B cell (primary cell): Measurements from ENCODE around the gene EGFR. TPM values are rescaled to one million over a fixed set of nuclear protein-coding genes. Genes with fewer than 3 reads are reported as not detected.
"Not testable (repeated sequence)": the region's sequence is repeated elsewhere in the genome, so short reads cannot be mapped to it uniquely, and the experiment has no call there.

Experiments
- ATAC-seq: fragments of 200-7000 bp; cut with Tn5 transposase; one replicate; pipeline ENCODE4 v1.10.0; 2021; ENCODE audit warnings: low read depth, mild to moderate bottlenecking, moderate number of reproducible peaks, moderate library complexity
- CTCF ChIA-PET: fragments of 350-600 bp; sonication (Branson Sonifier 250); formaldehyde crosslinking; loops from one replicate; lab custom pipeline; 2021; ENCODE audit warnings: antibody characterized with exemption, inconsistent platforms; lab: Charles Lee
- POLR2A ChIA-PET: fragments of 350-600 bp; sonication (Branson Sonifier 250); formaldehyde crosslinking; loops from one replicate; lab custom pipeline; 2021; ENCODE audit warnings: antibody characterized with exemption; lab: Charles Lee
- DNase-seq: peaks from one replicate; pipeline ENCODE4 v3.0.0; 2013
- H2AFZ ChIP-seq: 2 replicates; pipeline ENCODE4 v1.6.1; 2012; ENCODE audit warnings: mild to moderate bottlenecking, low read depth, low read length; ENCODE audit not compliant: insufficient read depth, poor library complexity, severe bottlenecking
- H3K27ac ChIP-seq, 2 donors: 1 replicate in 1 of 2; 2 replicates in 1 of 2; pipeline ENCODE4 v1.5.1; 2012 to 2013; ENCODE audit warnings: low read length in 2 of 2, mild to moderate bottlenecking in 2 of 2, moderate library complexity in 1 of 2
- H3K27me3 ChIP-seq, 4 experiments: fragments of 200-600 bp in 1 of 4; sonication (generic) in 1 of 4; replicated peaks in 1 of 4; 1 replicate in 2 of 4; 2 replicates in 2 of 4; pipeline versions ENCODE4 v1.6.1 to v1.7.0; 2013 to 2016; ENCODE audit warnings: low read length in 3 of 4, mild to moderate bottlenecking in 2 of 4, mixed read lengths in 1 of 4, moderate library complexity in 1 of 4; ENCODE audit not compliant: insufficient read depth in 4 of 4, control insufficient read depth in 3 of 4; ENCODE audit errors: control extremely low read depth in 1 of 4
- H3K36me3 ChIP-seq, 2 experiments: replicated peaks in 1 of 2; 1 replicate in 1 of 2; 2 replicates in 1 of 2; pipeline versions ENCODE4 v1.6.1 to v1.7.1; 2013; ENCODE audit warnings: low read length in 1 of 2; ENCODE audit not compliant: insufficient read depth in 2 of 2, control insufficient read depth in 1 of 2; ENCODE audit errors: control extremely low read depth in 1 of 2, extremely low read depth in 1 of 2
- H3K4me1 ChIP-seq, 2 donors: fragments of 200-600 bp in 1 of 2; sonication (generic) in 1 of 2; 1 replicate in 1 of 2; 2 replicates in 1 of 2; pipeline versions ENCODE4 v1.5.1 to v1.6.1; 2013 to 2017; ENCODE audit warnings: low read length in 2 of 2; ENCODE audit not compliant: control insufficient read depth in 2 of 2, insufficient read depth in 2 of 2
- H3K4me2 ChIP-seq: replicated peaks from 2 replicates; pipeline ENCODE3; 2012; ENCODE audit warnings: mild to moderate bottlenecking, low read depth, low read length; ENCODE audit not compliant: poor library complexity, severe bottlenecking
- H3K4me3 ChIP-seq, 5 experiments: fragments of 200-600 bp in 1 of 5; sonication (generic) in 1 of 5; 1 replicate in 3 of 5; 2 replicates in 2 of 5; pipeline versions ENCODE4 v1.5.1 to v1.7.0; 2011 to 2016; ENCODE audit warnings: low read length in 4 of 5, mild to moderate bottlenecking in 4 of 5, low read depth in 2 of 5, control low read depth in 1 of 5, moderate library complexity in 1 of 5; ENCODE audit not compliant: insufficient read depth in 1 of 5; ENCODE audit errors: control extremely low read depth in 1 of 5, extremely low read depth in 1 of 5
- H3K79me2 ChIP-seq: fragments of 200-600 bp; sonication (generic); one replicate; pipeline ENCODE4 v1.6.0; 2016; ENCODE audit warnings: low read length; ENCODE audit not compliant: control insufficient read depth, insufficient read depth
- H3K9ac ChIP-seq: fragments of 200-600 bp; sonication (generic); 2 replicates; pipeline ENCODE4 v1.6.1; 2017; ENCODE audit warnings: mild to moderate bottlenecking, low read length, moderate library complexity
- H3K9me3 ChIP-seq, 3 donors: one replicate each; pipeline versions ENCODE4 v1.6.1 to v1.7.1; 2013; ENCODE audit warnings: low read length in 2 of 3; ENCODE audit not compliant: control insufficient read depth in 2 of 3, insufficient read depth in 1 of 3; ENCODE audit errors: control extremely low read depth in 1 of 3
- H4K20me1 ChIP-seq: 2 replicates; pipeline ENCODE4 v1.6.0; 2012; ENCODE audit warnings: mild to moderate bottlenecking, low read length; ENCODE audit not compliant: insufficient read depth, control insufficient read depth, poor library complexity, severe bottlenecking
- H3K27ac Mint-ChIP-seq: one replicate; pipeline ENCODE4 v1.8.0; 2021; ENCODE audit warnings: mixed read lengths
- H3K27me3 Mint-ChIP-seq: one replicate; pipeline ENCODE4 v1.8.0; 2021; ENCODE audit warnings: mixed read lengths
- H3K4me1 Mint-ChIP-seq: one replicate; pipeline ENCODE4 v1.8.0; 2021; ENCODE audit warnings: mixed read lengths
- H3K4me3 Mint-ChIP-seq: one replicate; pipeline ENCODE4 v1.8.0; 2021; ENCODE audit warnings: mixed read lengths
- H3K9me3 Mint-ChIP-seq: one replicate; pipeline ENCODE4 v1.8.0; 2022; ENCODE audit warnings: mixed read lengths; ENCODE audit not compliant: insufficient read depth
- CTCF ChIP-seq: fragments of 200-600 bp; IDR thresholded peaks from one replicate; pipeline ENCODE4 v1.8.0; 2022; ENCODE audit warnings: antibody characterized with exemption, mild to moderate bottlenecking
- EZH2 ChIP-seq: IDR thresholded peaks from 2 replicates; pipeline ENCODE4 v1.6.1; 2012; ENCODE audit warnings: borderline replicate concordance, low read depth, mild to moderate bottlenecking, moderate library complexity, low read length; ENCODE audit not compliant: insufficient read depth, poor library complexity, severe bottlenecking
- WGBS: methylation state at CpG from one replicate; pipeline ENCODE4 v1.1.5; 2013; ENCODE audit warnings: missing lambda C conversion rate; ENCODE audit not compliant: insufficient coverage; 5-methylcytosine and 5-hydroxymethylcytosine counted together
- intact Hi-C: fragments of 100-400 bp; cut with micrococcal nuclease; formaldehyde crosslinking; loops from one replicate; pipeline ENCODE4 v1.10.0; 2022
- polyA plus RNA-seq: library from polyadenylated mRNA; depleted of rRNA; stranded (reverse); fragments of >200 nt; gene quantifications from 2 replicates; pipeline ENCODE4 v1.2.3, GENCODE V29; 2012
- total RNA-seq, 2 donors: library from RNA; stranded (reverse); fragments of 120-200 nt in 1 of 2; gene quantifications; 1 replicate in 1 of 2; 2 replicates in 1 of 2; pipeline versions ENCODE4 v1.2.3 to v1.2.4, GENCODE V29; 2013 to 2022

EGFR gene
- total and polyA plus RNA-seq, 2 donors (not counting 1 experiment from before 2014, with no cell fraction given), result not detected

GRCh38 chr7:55164527-55164926, 145.7 kb downstream of the EGFR start:
- H3K4me1 ChIP-seq, result no peaks in the 10 kb centered on the region
- H3K4me3 ChIP-seq, result no peak overlapping the region
- no peaks in the 10 kb centered on the region for H3K79me2 ChIP-seq
- no peak overlapping the region for H3K27ac Mint-ChIP-seq
- H3K4me1 Mint-ChIP-seq, result no peaks in the 10 kb centered on the region
- H3K9me3 ChIP-seq, result peaks cover 0 to 3% (median 0%) of the 10 kb centered on the region in 3 donors
- H3K36me3 ChIP-seq, result no peaks in the 10 kb centered on the region
- H2AFZ ChIP-seq, result no peak overlapping the region
- no peak overlapping the region for H3K9ac ChIP-seq
- TF ChIP-seq EZH2, result no peak
- no peak for TF ChIP-seq CTCF
- H3K27ac ChIP-seq, result no peak overlapping the region
- peaks cover 2% of the 10 kb centered on the region for H3K9me3 Mint-ChIP-seq
- CTCF ChIA-PET, result no interaction called here
- H3K27me3 ChIP-seq, result no peaks in the 10 kb centered on the region
- H3K27me3 Mint-ChIP-seq, result peaks cover 6% of the 10 kb centered on the region
- intact Hi-C loops, result no loop called here
- POLR2A ChIA-PET, result no interaction called here
- no peak for ATAC-seq
- no peak for DNase-seq
- H4K20me1 ChIP-seq, result no peaks in the 10 kb centered on the region
- H3K4me3 Mint-ChIP-seq, result no peak overlapping the region
- 86% methylated on average over 2 of the region's 2 CpGs for WGBS
- no peak overlapping the region for H3K4me2 ChIP-seq

- H3K27ac ChIP-seq, result no peak overlapping the region
- no peaks in the 10 kb centered on the region for H3K4me1 Mint-ChIP-seq
- no peaks in the 10 kb centered on the region for H4K20me1 ChIP-seq
- ChIA-PET POLR2A (no interaction called here), CTCF (no interaction called here)
- DNase-seq, result no peak
- no peaks in the 10 kb centered on the region for H3K4me1 ChIP-seq
- no peaks in the 10 kb centered on the region for H3K79me2 ChIP-seq
- no peak overlapping the region for H3K4me3 ChIP-seq
- H3K9me3 Mint-ChIP-seq, result peaks cover 2% of the 10 kb centered on the region
- WGBS, result 92% methylated on average over 12 of the region's 13 CpGs
- TF ChIP-seq EZH2 (no peak), CTCF (no peak)
- no peak overlapping the region for H2AFZ ChIP-seq
- ATAC-seq, result no peak
- no peaks in the 10 kb centered on the region for H3K27me3 ChIP-seq
- no peak overlapping the region for H3K9ac ChIP-seq
- peaks cover 0 to 3% (median 0%) of the 10 kb centered on the region in 3 donors for H3K9me3 ChIP-seq
- intact Hi-C loops, result no loop called here
- no peak overlapping the region for H3K4me2 ChIP-seq
- no peaks in the 10 kb centered on the region for H3K36me3 ChIP-seq
- H3K27me3 Mint-ChIP-seq, result peaks cover 6% of the 10 kb centered on the region
- H3K4me3 Mint-ChIP-seq, result no peak overlapping the region
- H3K27ac Mint-ChIP-seq, result no peak overlapping the region
Measured at GRCh38 chr7:55165176-55165861, 146.5 kb downstream of the EGFR start.

- H3K27me3 Mint-ChIP-seq, H3K4me1 Mint-ChIP-seq, H4K20me1 ChIP-seq, H3K79me2 ChIP-seq, H3K4me2 ChIP-seq, H3K9me3 ChIP-seq, CTCF ChIA-PET, H3K27ac Mint-ChIP-seq, H3K4me1 ChIP-seq, H2AFZ ChIP-seq, intact Hi-C loops, ATAC-seq, H3K27ac ChIP-seq, H3K4me3 ChIP-seq, H3K9ac ChIP-seq, H3K4me3 Mint-ChIP-seq, DNase-seq, H3K36me3 ChIP-seq, H3K27me3 ChIP-seq, POLR2A ChIA-PET, H3K9me3 Mint-ChIP-seq: not testable (repeated sequence)
- 86% methylated on average over 2 of the region's 4 CpGs for WGBS
Measured at GRCh38 chr7:55167296-55167695, 148.5 kb downstream of the EGFR start.
